ENCODE results near the gene SMIM7.

- TF ChIP-seq POLR2A (IDR thresholded peaks at IDR 0.05), result no peak
- TF ChIP-seq, protein P1, sequence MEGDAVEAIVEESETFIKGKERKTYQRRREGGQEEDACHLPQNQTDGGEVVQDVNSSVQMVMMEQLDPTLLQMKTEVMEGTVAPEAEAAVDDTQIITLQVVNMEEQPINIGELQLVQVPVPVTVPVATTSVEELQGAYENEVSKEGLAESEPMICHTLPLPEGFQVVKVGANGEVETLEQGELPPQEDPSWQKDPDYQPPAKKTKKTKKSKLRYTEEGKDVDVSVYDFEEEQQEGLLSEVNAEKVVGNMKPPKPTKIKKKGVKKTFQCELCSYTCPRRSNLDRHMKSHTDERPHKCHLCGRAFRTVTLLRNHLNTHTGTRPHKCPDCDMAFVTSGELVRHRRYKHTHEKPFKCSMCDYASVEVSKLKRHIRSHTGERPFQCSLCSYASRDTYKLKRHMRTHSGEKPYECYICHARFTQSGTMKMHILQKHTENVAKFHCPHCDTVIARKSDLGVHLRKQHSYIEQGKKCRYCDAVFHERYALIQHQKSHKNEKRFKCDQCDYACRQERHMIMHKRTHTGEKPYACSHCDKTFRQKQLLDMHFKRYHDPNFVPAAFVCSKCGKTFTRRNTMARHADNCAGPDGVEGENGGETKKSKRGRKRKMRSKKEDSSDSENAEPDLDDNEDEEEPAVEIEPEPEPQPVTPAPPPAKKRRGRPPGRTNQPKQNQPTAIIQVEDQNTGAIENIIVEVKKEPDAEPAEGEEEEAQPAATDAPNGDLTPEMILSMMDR (IDR thresholded peaks at IDR 0.05), result no peak
Observed at GRCh38 chr19:16623066-16623465, 36.9 kb downstream of the SMIM7 start.

Measured in body of pancreas (tissue), 4 donors.